SIG-M5 (cell line): ENCODE measurements around the gene ROCK2.

Source experiments
- DNase-seq: peaks from one replicate; lab custom pipeline; 2025; lab: John Stamatoyannopoulos, UW

The ROCK2 gene

GRCh38 chr2:11367170-11367730 is 22.8 kb upstream of the ROCK2 start:
- DNase-seq, result no peak

GRCh38 chr2:11366326-11366741 is 21.9 kb upstream of the ROCK2 start:
- no peak for DNase-seq

- no peak for DNase-seq
Observed at GRCh38 chr2:11365096-11365879, 20.9 kb upstream of the ROCK2 start.

- no peak for DNase-seq
Observed at GRCh38 chr2:11364565-11364887, 20.1 kb upstream of the ROCK2 start.

- DNase-seq, result no peak
Observed at GRCh38 chr2:11363868-11364564, 19.6 kb upstream of the ROCK2 start.

GRCh38 chr2:11359865-11360264 is 15.4 kb upstream of the ROCK2 start:
- DNase-seq, result no peak

GRCh38 chr2:11357428-11357972 is 13.1 kb upstream of the ROCK2 start:
- no peak for DNase-seq

- DNase-seq, result no peak
Observed at GRCh38 chr2:11356764-11357163, 12.3 kb upstream of the ROCK2 start.

- DNase-seq, result no peak
Observed at GRCh38 chr2:11355194-11356053, 11.0 kb upstream of the ROCK2 start.

- DNase-seq, result no peak
Observed at GRCh38 chr2:11354363-11355154, 10.1 kb upstream of the ROCK2 start.

- DNase-seq, result no peak
Observed at GRCh38 chr2:11352781-11353537, 8.5 kb upstream of the ROCK2 start.

- DNase-seq, result no peak
Observed at GRCh38 chr2:11348209-11348749, 3.8 kb upstream of the ROCK2 start.

- no peak for DNase-seq
Observed at GRCh38 chr2:11347403-11347959, 3.0 kb upstream of the ROCK2 start.

GRCh38 chr2:11346023-11346482 is 1.6 kb upstream of the ROCK2 start:
- DNase-seq, result no peak

GRCh38 chr2:11344956-11345677 is 681 bp upstream of the ROCK2 start:
- no peak for DNase-seq

- no peak for DNase-seq
Observed at GRCh38 chr2:11343650-11344341, 640 bp downstream of the ROCK2 start.

GRCh38 chr2:11343368-11343649 is 1.1 kb downstream of the ROCK2 start:
- DNase-seq, result no peak

GRCh38 chr2:11342551-11343367 is 1.7 kb downstream of the ROCK2 start:
- DNase-seq, result no peak
